GM23248 (cell line): ENCODE data around the gene SLC25A38.

ENCODE experiments used
- EZH2 ChIP-seq: fragments of 200-600 bp; sonication (generic); IDR thresholded peaks from 2 replicates; pipeline ENCODE4 v1.6.1; 2018; ENCODE audit warnings: antibody characterized with exemption, mild to moderate bottlenecking; ENCODE audit not compliant: insufficient read depth, poor library complexity, severe bottlenecking
- EZH2phosphoT487 ChIP-seq: fragments of 200-600 bp; sonication (generic); IDR thresholded peaks from 2 replicates; pipeline ENCODE4 v1.6.1; 2018; ENCODE audit warnings: antibody characterized with exemption, moderate library complexity, mild to moderate bottlenecking, low read depth; ENCODE audit not compliant: insufficient read depth

DNA sequence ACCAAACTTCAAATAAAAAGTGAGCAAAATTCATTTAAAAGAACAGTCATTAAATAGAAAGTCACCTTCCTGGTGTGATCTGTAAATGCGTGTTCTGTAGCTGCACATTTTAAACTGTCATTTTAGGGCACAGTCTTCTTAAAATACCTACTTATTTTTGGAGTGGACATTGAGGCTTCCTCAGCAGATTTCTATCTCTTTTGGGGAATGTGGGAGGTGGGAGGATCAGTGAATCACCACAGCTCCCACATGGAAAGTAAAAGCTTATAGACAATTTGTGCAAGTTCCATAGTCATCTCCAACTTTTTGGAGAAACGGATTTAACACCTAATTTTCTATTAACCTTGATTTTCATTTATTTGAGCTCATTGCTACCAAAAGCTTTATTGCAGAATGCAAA, 63.3 kb downstream of the SLC25A38 start:
- TF ChIP-seq EZH2phosphoT487 (no peak), EZH2 (no peak)
